Neutrophil (primary cell): ENCODE measurements around the gene ZNF281.
"Not testable (repeated sequence)": the region's sequence is repeated elsewhere in the genome, so short reads cannot be mapped to it uniquely, and the experiment has no call there.

ENCODE experiments used
- H3K27ac ChIP-seq: fragments of 200-600 bp; sonication (generic); 2 replicates; pipeline ENCODE4 v1.5.1; 2016; ENCODE audit warnings: mild to moderate bottlenecking, moderate library complexity
- H3K27me3 ChIP-seq: fragments of 200-600 bp; sonication (generic); 2 replicates; pipeline ENCODE4 v1.6.0; 2016; ENCODE audit warnings: mild to moderate bottlenecking
- H3K36me3 ChIP-seq: fragments of 200-600 bp; sonication (generic); 2 replicates; pipeline ENCODE4 v1.5.1; 2017
- H3K4me1 ChIP-seq, 2 experiments: fragments of 200-600 bp in 1 of 2; sonication (generic) in 1 of 2; 1 replicate in 1 of 2; 2 replicates in 1 of 2; pipeline versions ENCODE4 v1.5.1 to v1.6.1; 2013 to 2016; ENCODE audit warnings: low read depth in 1 of 2, low read length in 1 of 2, mild to moderate bottlenecking in 1 of 2, moderate library complexity in 1 of 2; ENCODE audit not compliant: control insufficient read depth in 1 of 2, insufficient read depth in 1 of 2
- H3K4me3 ChIP-seq, 2 experiments: fragments of 200-600 bp in 1 of 2; sonication (generic) in 1 of 2; 1 replicate in 1 of 2; 2 replicates in 1 of 2; pipeline ENCODE4 v1.5.1; 2013 to 2016; ENCODE audit warnings: low read depth in 1 of 2, low read length in 1 of 2, mild to moderate bottlenecking in 1 of 2, moderate library complexity in 1 of 2
- H3K9me3 ChIP-seq: fragments of 200-600 bp; sonication (generic); 2 replicates; pipeline ENCODE4 v1.5.1; 2016
- TF ChIP-seq, protein P1 (sequence below): fragments of 200-600 bp; sonication (generic); IDR thresholded peaks from 2 replicates; pipeline ENCODE4 v1.5.1; 2016; ENCODE audit warnings: antibody characterized with exemption

The ZNF281 gene

GRCh38 chr1:200442537-200443156 is 32.8 kb upstream of the ZNF281 start:
- H3K27me3 ChIP-seq, result no peaks in the 10 kb centered on the region
- TF ChIP-seq, protein P1, sequence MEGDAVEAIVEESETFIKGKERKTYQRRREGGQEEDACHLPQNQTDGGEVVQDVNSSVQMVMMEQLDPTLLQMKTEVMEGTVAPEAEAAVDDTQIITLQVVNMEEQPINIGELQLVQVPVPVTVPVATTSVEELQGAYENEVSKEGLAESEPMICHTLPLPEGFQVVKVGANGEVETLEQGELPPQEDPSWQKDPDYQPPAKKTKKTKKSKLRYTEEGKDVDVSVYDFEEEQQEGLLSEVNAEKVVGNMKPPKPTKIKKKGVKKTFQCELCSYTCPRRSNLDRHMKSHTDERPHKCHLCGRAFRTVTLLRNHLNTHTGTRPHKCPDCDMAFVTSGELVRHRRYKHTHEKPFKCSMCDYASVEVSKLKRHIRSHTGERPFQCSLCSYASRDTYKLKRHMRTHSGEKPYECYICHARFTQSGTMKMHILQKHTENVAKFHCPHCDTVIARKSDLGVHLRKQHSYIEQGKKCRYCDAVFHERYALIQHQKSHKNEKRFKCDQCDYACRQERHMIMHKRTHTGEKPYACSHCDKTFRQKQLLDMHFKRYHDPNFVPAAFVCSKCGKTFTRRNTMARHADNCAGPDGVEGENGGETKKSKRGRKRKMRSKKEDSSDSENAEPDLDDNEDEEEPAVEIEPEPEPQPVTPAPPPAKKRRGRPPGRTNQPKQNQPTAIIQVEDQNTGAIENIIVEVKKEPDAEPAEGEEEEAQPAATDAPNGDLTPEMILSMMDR, result no peak
- H3K36me3 ChIP-seq, result no peaks in the 10 kb centered on the region
- peaks cover 0 to 4% of the 10 kb centered on the region in 2 experiments for H3K4me1 ChIP-seq
- no peak overlapping the region for H3K27ac ChIP-seq
- H3K9me3 ChIP-seq, result no peaks in the 10 kb centered on the region
- no peak overlapping the region for H3K4me3 ChIP-seq

- TF ChIP-seq, protein P1, result no peak
- no peaks in the 10 kb centered on the region for H3K9me3 ChIP-seq
- no peak overlapping the region for H3K4me3 ChIP-seq
These were observed 32.2 kb upstream of the ZNF281 start for GRCh38 chr1:200442023-200442422.

GRCh38 chr1:200438911-200439310 is 29.1 kb upstream of the ZNF281 start:
- no peak overlapping the region for H3K27ac ChIP-seq
- H3K36me3 ChIP-seq, result no peaks in the 10 kb centered on the region
- TF ChIP-seq, protein P1, result no peak
- H3K4me3 ChIP-seq, result no peak overlapping the region
- H3K27me3 ChIP-seq, result no peaks in the 10 kb centered on the region
- H3K4me1 ChIP-seq, result peaks cover 0 to 8% of the 10 kb centered on the region in 2 experiments
- H3K9me3 ChIP-seq, result no peaks in the 10 kb centered on the region

More at GRCh38 chr1:200442023-200442422, 32.2 kb upstream of the ZNF281 start:
- Histone ChIP-seq H3K4me1 (peaks cover 0 to 8% of the 10 kb centered on the region in 2 experiments), H3K27ac (no peak overlapping the region), H3K36me3 (no peaks in the 10 kb centered on the region), H3K27me3 (no peaks in the 10 kb centered on the region)

DNA sequence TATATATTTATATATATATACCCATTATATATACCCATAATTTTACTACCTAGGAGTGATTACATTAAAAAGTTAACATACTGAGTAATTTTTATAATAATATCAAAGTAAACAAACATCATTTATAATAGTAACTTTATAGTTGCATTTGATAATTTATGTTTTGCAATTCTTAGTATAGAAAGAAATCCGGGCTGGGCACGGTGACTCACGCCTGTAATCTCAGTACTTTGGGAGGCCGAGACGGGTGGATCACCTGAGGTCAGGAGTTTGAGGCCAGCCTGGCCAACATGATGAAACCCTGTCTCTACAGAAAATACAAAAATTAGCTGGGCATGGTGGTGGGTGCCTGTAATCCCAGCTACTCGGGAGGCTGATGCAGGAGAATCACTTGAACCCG is 28.6 kb upstream of the ZNF281 start:
- not testable (repeated sequence) for H3K27ac ChIP-seq, H3K36me3 ChIP-seq, H3K27me3 ChIP-seq, H3K4me1 ChIP-seq, H3K4me3 ChIP-seq, H3K9me3 ChIP-seq

- Histone ChIP-seq H3K27me3 (no peaks in the 10 kb centered on the region), H3K9me3 (no peaks in the 10 kb centered on the region), H3K4me3 (peak overlapping the region in 1 of 2 experiments; percentile 25), H3K4me1 (peaks cover 0 to 8% of the 10 kb centered on the region in 2 experiments), H3K36me3 (no peaks in the 10 kb centered on the region), H3K27ac (no peak overlapping the region)
- TF ChIP-seq, protein P1, result no peak
These were observed 27.8 kb upstream of the ZNF281 start for GRCh38 chr1:200437556-200438203.

GRCh38 chr1:200437088-200437487 is 27.3 kb upstream of the ZNF281 start:
- TF ChIP-seq, protein P1, result no peak
- Histone ChIP-seq H3K36me3 (no peaks in the 10 kb centered on the region), H3K27ac (no peak overlapping the region), H3K27me3 (no peaks in the 10 kb centered on the region), H3K4me1 (peaks cover 0 to 8% of the 10 kb centered on the region in 2 experiments), H3K4me3 (peak overlapping the region in 1 of 2 experiments; percentile 25), H3K9me3 (no peaks in the 10 kb centered on the region)
